GM15510 (cell line): ENCODE measurements around the gene NMNAT3.

Experiments
- POLR2A ChIP-seq: IDR thresholded peaks from 3 replicates; pipeline ENCODE4 v1.6.1; 2011; ENCODE audit warnings: borderline replicate concordance; ENCODE audit not compliant: insufficient read length; ENCODE audit errors: extremely low read depth

NMNAT3 gene

DNA sequence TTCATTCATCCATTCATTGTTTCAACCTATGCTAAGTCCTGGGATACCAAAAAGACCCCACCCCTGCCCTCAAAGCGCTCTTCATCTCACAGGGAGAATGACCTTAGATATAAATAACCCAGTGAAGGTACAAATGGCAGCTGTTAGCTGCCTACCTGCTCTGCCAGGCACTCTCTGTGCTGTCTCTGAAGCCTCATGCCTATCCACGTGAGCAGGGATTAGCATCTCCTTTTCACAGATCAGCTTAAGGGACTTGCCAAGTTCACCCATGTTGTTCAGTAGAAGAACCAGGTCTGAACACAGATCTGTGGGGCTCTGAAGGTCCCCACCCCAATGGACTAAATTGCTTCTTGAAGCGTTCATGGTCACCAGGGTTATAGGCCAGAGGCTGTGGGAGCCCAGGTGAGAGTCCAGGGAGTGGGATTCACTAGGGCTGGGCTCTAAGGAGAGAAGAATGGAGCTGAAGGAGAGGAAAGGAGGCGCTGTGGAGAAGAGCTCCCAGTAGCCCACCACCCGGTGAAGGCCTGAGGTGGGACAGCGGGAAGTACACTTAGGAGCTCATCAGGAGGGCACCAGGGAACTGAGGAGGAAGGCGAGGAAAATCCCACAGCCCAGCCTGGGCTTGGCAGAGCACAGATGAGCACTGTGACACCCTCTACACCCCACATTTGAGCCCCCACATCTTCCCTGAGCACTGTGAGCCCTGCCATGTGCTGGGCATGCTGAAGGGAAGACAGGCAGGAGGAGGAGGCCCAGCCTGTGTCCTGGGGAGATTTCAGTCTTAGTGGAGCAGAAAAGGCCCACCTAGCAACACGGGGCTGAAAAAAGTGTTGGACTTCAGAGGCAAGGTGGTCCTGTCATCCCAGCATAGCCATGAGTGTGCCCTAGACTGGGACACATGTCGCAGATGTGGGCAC is 158.6 kb downstream of the NMNAT3 start:
- no peak for TF ChIP-seq POLR2A

DNA sequence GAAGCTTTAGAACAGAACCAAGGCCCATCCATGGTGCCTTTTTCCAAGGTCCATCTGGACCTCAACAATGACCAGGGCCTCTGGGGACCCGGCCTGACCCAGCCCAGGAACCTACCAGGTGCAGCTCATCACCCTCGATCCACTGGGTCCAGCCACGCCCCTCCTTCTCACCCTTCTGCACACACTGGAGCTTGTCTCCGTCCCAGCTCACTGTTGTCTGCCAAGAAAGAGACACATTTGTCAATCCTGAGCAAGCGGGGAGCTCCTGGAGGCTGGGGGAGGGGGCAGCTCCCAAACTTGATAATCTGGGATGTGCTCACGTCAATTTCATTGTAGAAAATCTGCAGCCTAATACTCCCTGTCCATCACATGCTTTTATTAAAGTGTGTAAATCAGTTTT is 159.5 kb downstream of the NMNAT3 start:
- no peak for TF ChIP-seq POLR2A

DNA sequence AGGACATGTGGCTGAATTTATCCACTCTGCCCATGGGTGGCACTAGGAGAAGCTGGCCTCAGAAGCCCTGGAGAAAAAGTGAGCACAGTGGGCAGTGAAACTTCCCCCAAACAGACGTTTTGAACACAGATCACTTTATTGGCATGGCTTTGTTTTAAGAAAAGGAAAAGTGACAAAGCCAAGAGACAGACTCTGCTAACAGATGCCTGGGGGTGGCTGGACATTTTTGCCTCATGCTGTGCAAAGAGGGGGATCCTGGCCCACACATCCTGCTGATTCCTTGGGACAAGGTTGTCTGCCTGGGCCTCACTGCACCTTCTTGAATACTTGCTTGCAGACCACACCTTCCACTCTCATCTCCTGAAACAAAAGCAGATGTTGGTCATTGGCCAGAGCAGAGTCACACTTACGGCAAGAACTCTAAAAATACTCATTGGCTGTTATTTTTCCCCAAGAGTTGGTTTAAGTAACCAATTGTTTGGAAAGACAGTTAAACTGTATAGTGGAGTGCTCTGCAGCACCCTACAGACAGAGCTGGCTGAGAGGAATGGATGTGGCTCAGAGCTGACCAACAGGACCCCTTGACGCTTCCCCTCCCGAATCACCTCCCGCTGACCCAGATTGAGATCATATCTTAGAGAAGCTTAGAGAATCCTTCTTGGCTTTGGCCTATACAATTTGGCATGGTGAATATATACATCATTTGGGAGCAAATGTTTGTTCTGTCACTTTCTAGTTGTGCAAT is 160.3 kb downstream of the NMNAT3 start:
- TF ChIP-seq POLR2A: no peak

DNA sequence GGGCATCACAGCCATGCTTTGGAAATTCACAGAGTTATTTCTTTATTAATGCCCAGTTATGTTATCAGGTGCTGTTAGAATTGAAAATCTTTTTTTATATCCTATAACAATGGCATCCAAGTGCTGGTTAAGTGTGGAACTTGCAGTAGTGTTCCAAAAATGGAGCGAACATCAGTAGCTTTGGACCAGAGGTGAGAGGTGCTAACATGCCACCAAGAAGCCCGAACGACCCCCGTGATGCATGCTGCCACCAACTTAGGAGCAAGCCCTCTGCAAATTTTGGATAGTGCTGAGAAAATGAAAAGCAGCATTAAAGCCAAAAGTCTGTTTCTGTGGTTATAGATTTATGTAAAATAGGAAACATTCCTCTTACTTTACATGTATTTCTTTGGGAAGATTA is 163.0 kb downstream of the NMNAT3 start:
- TF ChIP-seq POLR2A: no peak
